NCI-H2171 treated with DMSO at 0.1 percent for 48 hours (cell line): ENCODE measurements around the gene LRBA.
"Not testable (repeated sequence)": the region's sequence is repeated elsewhere in the genome, so short reads cannot be mapped to it uniquely, and the experiment has no call there.

Experiments
- DNase-seq: peaks from one replicate; lab custom pipeline; 2025; lab: John Stamatoyannopoulos, UW

LRBA gene

GRCh38 chr4:150562751-150563150, 452.3 kb downstream of the LRBA start:
- no peak for DNase-seq

GRCh38 chr4:150562250-150562649, 452.8 kb downstream of the LRBA start:
- no peak for DNase-seq

- DNase-seq, result no peak
These were observed 453.8 kb downstream of the LRBA start for GRCh38 chr4:150561143-150561737.

GRCh38 chr4:150557811-150558210, 457.3 kb downstream of the LRBA start:
- not testable (repeated sequence) for DNase-seq

GRCh38 chr4:150547154-150547838, 467.8 kb downstream of the LRBA start:
- no peak for DNase-seq

GRCh38 chr4:150546286-150546685, 468.8 kb downstream of the LRBA start:
- no peak for DNase-seq

GRCh38 chr4:150543042-150543441, 472.0 kb downstream of the LRBA start:
- no peak for DNase-seq

- DNase-seq, result no peak
These were observed 473.4 kb downstream of the LRBA start for GRCh38 chr4:150541681-150542080.

- no peak for DNase-seq
These were observed 474.1 kb downstream of the LRBA start for GRCh38 chr4:150540959-150541360.

GRCh38 chr4:150540536-150540935, 474.5 kb downstream of the LRBA start:
- DNase-seq, result no peak

- DNase-seq, result not testable (repeated sequence)
These were observed 477.2 kb downstream of the LRBA start for GRCh38 chr4:150537911-150538310.

GRCh38 chr4:150534818-150535217, 480.3 kb downstream of the LRBA start:
- DNase-seq, result no peak

GRCh38 chr4:150533673-150534072, 481.4 kb downstream of the LRBA start:
- DNase-seq, result no peak

GRCh38 chr4:150525321-150525868, 489.7 kb downstream of the LRBA start:
- no peak for DNase-seq

- no peak for DNase-seq
These were observed 496.5 kb downstream of the LRBA start for GRCh38 chr4:150518559-150518958.

- DNase-seq, result no peak
These were observed 499.9 kb downstream of the LRBA start for GRCh38 chr4:150515135-150515534.

GRCh38 chr4:150514709-150515108, 500.4 kb downstream of the LRBA start:
- DNase-seq, result no peak

- DNase-seq, result no peak
These were observed 504.8 kb downstream of the LRBA start for GRCh38 chr4:150510176-150510865.

GRCh38 chr4:150507656-150508055, 507.4 kb downstream of the LRBA start:
- not testable (repeated sequence) for DNase-seq

- no peak for DNase-seq
These were observed 513.1 kb downstream of the LRBA start for GRCh38 chr4:150501983-150502382.

- DNase-seq, result no peak
These were observed 513.9 kb downstream of the LRBA start for GRCh38 chr4:150501009-150501727.

- DNase-seq, result no peak
These were observed 517.5 kb downstream of the LRBA start for GRCh38 chr4:150497612-150498011.
